Mesenteric fat pad (tissue), 1 donor: ENCODE measurements around the gene OR7G2. TPM values are rescaled to one million over a fixed set of nuclear protein-coding genes. Genes with fewer than 3 reads are reported as not detected.
"Not testable (repeated sequence)": the region's sequence is repeated elsewhere in the genome, so short reads cannot be mapped to it uniquely, and the experiment has no call there.

Source experiments
- DNase-seq: peaks from one replicate; pipeline ENCODE4 v3.0.0-alpha.2; 2020; ENCODE audit warnings: low spot score
- total RNA-seq: library from RNA; stranded (reverse); fragmentation: NEBNext Ultra II Directional; extraction: Animal tissue kit (Norgen Biotek cat#: 25700); gene quantifications from one replicate; pipeline ENCODE4 v1.2.1, GENCODE V29; 2021
- donor health status: DM: yes; HTN: yes; CAD: no.

OR7G2 gene
- total RNA-seq, 1 donor from 2014 or later, result not detected

GRCh38 chr19:9075064-9075949, 32.0 kb downstream of the OR7G2 start:
- no peak for DNase-seq

- no peak for DNase-seq
Measured at GRCh38 chr19:9073806-9074205, 33.5 kb downstream of the OR7G2 start.

GRCh38 chr19:9071720-9072119, 35.6 kb downstream of the OR7G2 start:
- not testable (repeated sequence) for DNase-seq

- DNase-seq, result no peak
Measured at GRCh38 chr19:9070066-9070465, 37.2 kb downstream of the OR7G2 start.

- no peak for DNase-seq
Measured at GRCh38 chr19:9065457-9066014, 41.7 kb downstream of the OR7G2 start.

- DNase-seq, result no peak
Measured at GRCh38 chr19:9061879-9062278, 45.4 kb downstream of the OR7G2 start.

- no peak for DNase-seq
Measured at GRCh38 chr19:9060564-9061340, 46.5 kb downstream of the OR7G2 start.

- DNase-seq, result no peak
Measured at GRCh38 chr19:9058905-9059667, 48.2 kb downstream of the OR7G2 start.

- no peak for DNase-seq
Measured at GRCh38 chr19:9057505-9058258, 49.6 kb downstream of the OR7G2 start.

- not testable (repeated sequence) for DNase-seq
Measured at GRCh38 chr19:9056131-9056530, 51.1 kb downstream of the OR7G2 start.

GRCh38 chr19:9054765-9055164, 52.5 kb downstream of the OR7G2 start:
- no peak for DNase-seq

- DNase-seq, result no peak
Measured at GRCh38 chr19:9054207-9054606, 53.1 kb downstream of the OR7G2 start.

- DNase-seq, result not testable (repeated sequence)
Measured at GRCh38 chr19:9053674-9054073, 53.6 kb downstream of the OR7G2 start.

GRCh38 chr19:9052894-9053293, 54.4 kb downstream of the OR7G2 start:
- DNase-seq, result no peak

Other genes with a start within 250 kb of the OR7G2 start
- 0.90 TPM for gene MUC16, start 97.1 kb downstream of the OR7G2 start, total RNA-seq
- not detected for gene OR1M1, start 20.4 kb downstream of the OR7G2 start, total RNA-seq
- gene OR7G1, start 8.3 kb upstream of the OR7G2 start, total RNA-seq, result not detected
- not detected for gene OR7G3, start 19.5 kb upstream of the OR7G2 start, total RNA-seq
- 28.3 TPM for gene ZNF317, start 32.9 kb upstream of the OR7G2 start, total RNA-seq
- not detected for gene OR7D2, start 71.5 kb upstream of the OR7G2 start, total RNA-seq
- gene OR7D4, start 112.1 kb upstream of the OR7G2 start, total RNA-seq, result not detected
- gene OR7E24, start 143.5 kb upstream of the OR7G2 start, total RNA-seq, result not detected
- 3.6 TPM for gene ZNF699, start 202.4 kb upstream of the OR7G2 start, total RNA-seq
- gene ZNF559, start 216.7 kb upstream of the OR7G2 start, total RNA-seq, result 9.7 TPM